Mucosa of stomach (tissue), 1 donor: ENCODE data around the gene INS.

Source experiments
- H3K27me3 ChIP-seq: one replicate; pipeline ENCODE4 v1.7.0; 2013; ENCODE audit warnings: mild to moderate bottlenecking, low read length; ENCODE audit not compliant: control insufficient read depth, insufficient read depth
- H3K36me3 ChIP-seq: one replicate; pipeline ENCODE4 v1.7.0; 2013; ENCODE audit warnings: low read length; ENCODE audit not compliant: control insufficient read depth, insufficient read depth
- H3K4me1 ChIP-seq: one replicate; pipeline ENCODE4 v1.7.0; 2013; ENCODE audit warnings: mild to moderate bottlenecking, low read length; ENCODE audit not compliant: control insufficient read depth, insufficient read depth
- H3K4me3 ChIP-seq: one replicate; pipeline ENCODE4 v1.7.0; 2013; ENCODE audit warnings: low read length
- H3K9ac ChIP-seq: one replicate; pipeline ENCODE4 v1.7.0; 2013; ENCODE audit warnings: mild to moderate bottlenecking, low read length, moderate library complexity
- H3K9me3 ChIP-seq: one replicate; pipeline ENCODE4 v1.7.0; 2013; ENCODE audit warnings: mild to moderate bottlenecking, low read length, moderate library complexity; ENCODE audit not compliant: control insufficient read depth
- donor health status: Pancreatic carcinoma.

Gene INS

GRCh38 chr11:2160736-2161259 lies at the start of gene INS:
Gene INS (minus strand): TSS chr11:2161209. CDS start chr11:2160971, 238 bp downstream.
- Histone ChIP-seq H3K27me3 (peaks cover 20% of the 10 kb centered on the region), H3K9ac (no peak within 1 kb of the TSS), H3K4me3 (no peak within 1 kb of the TSS), H3K36me3 (no peaks in the 10 kb centered on the region), H3K4me1 (no peaks in the 10 kb centered on the region), H3K9me3 (no peaks in the 10 kb centered on the region)

- Histone ChIP-seq H3K4me3 (no peak overlapping the region), H3K27me3 (peaks cover 3% of the 10 kb centered on the region), H3K4me1 (peaks cover 38% of the 10 kb centered on the region), H3K9ac (no peak overlapping the region), H3K9me3 (no peaks in the 10 kb centered on the region), H3K36me3 (no peaks in the 10 kb centered on the region)
Observed at GRCh38 chr11:2210366-2211112, 49.5 kb upstream of the INS start.

- peaks cover 38% of the 10 kb centered on the region for H3K4me1 ChIP-seq
- H3K36me3 ChIP-seq, result no peaks in the 10 kb centered on the region
- no peak overlapping the region for H3K9ac ChIP-seq
- no peaks in the 10 kb centered on the region for H3K9me3 ChIP-seq
- no peak overlapping the region for H3K4me3 ChIP-seq
- peaks cover 3% of the 10 kb centered on the region for H3K27me3 ChIP-seq
Observed at GRCh38 chr11:2209900-2210321, 48.9 kb upstream of the INS start.

- Histone ChIP-seq H3K4me3 (no peak overlapping the region), H3K27me3 (peaks cover 9% of the 10 kb centered on the region), H3K36me3 (no peaks in the 10 kb centered on the region), H3K9ac (no peak overlapping the region), H3K9me3 (no peaks in the 10 kb centered on the region), H3K4me1 (peaks cover 38% of the 10 kb centered on the region)
Observed at GRCh38 chr11:2209370-2209801, 48.4 kb upstream of the INS start.

GRCh38 chr11:2208691-2209369 lies 47.8 kb upstream of the INS start:
- H3K27me3 ChIP-seq, result peaks cover 9% of the 10 kb centered on the region
- no peak overlapping the region for H3K4me3 ChIP-seq
- H3K36me3 ChIP-seq, result no peaks in the 10 kb centered on the region
- H3K9ac ChIP-seq, result no peak overlapping the region
- peaks cover 39% of the 10 kb centered on the region for H3K4me1 ChIP-seq
- H3K9me3 ChIP-seq, result no peaks in the 10 kb centered on the region

- H3K4me1 ChIP-seq, result peaks cover 47% of the 10 kb centered on the region
- H3K9me3 ChIP-seq, result no peaks in the 10 kb centered on the region
- no peak overlapping the region for H3K4me3 ChIP-seq
- peaks cover 15% of the 10 kb centered on the region for H3K27me3 ChIP-seq
- H3K9ac ChIP-seq, result no peak overlapping the region
- H3K36me3 ChIP-seq, result no peaks in the 10 kb centered on the region
Observed at GRCh38 chr11:2207773-2208621, 47.0 kb upstream of the INS start.

- Histone ChIP-seq H3K36me3 (no peaks in the 10 kb centered on the region), H3K4me1 (peaks cover 49% of the 10 kb centered on the region), H3K9ac (no peak overlapping the region), H3K4me3 (no peak overlapping the region), H3K27me3 (peaks cover 15% of the 10 kb centered on the region), H3K9me3 (no peaks in the 10 kb centered on the region)
Observed at GRCh38 chr11:2207212-2207611, 46.2 kb upstream of the INS start.

- peaks cover 57% of the 10 kb centered on the region for H3K4me1 ChIP-seq
- H3K9me3 ChIP-seq, result no peaks in the 10 kb centered on the region
- H3K27me3 ChIP-seq, result peaks cover 18% of the 10 kb centered on the region
- H3K9ac ChIP-seq, result no peak overlapping the region
- H3K4me3 ChIP-seq, result no peak overlapping the region
- H3K36me3 ChIP-seq, result no peaks in the 10 kb centered on the region
Observed at GRCh38 chr11:2205981-2206690, 45.1 kb upstream of the INS start.

GRCh38 chr11:2205214-2205720 lies 44.3 kb upstream of the INS start:
- no peak overlapping the region for H3K4me3 ChIP-seq
- no peaks in the 10 kb centered on the region for H3K9me3 ChIP-seq
- H3K36me3 ChIP-seq, result no peaks in the 10 kb centered on the region
- peaks cover 18% of the 10 kb centered on the region for H3K27me3 ChIP-seq
- peaks cover 52% of the 10 kb centered on the region for H3K4me1 ChIP-seq
- no peak overlapping the region for H3K9ac ChIP-seq

GRCh38 chr11:2204361-2205213 lies 43.6 kb upstream of the INS start:
- no peak overlapping the region for H3K4me3 ChIP-seq
- no peak overlapping the region for H3K9ac ChIP-seq
- peaks cover 18% of the 10 kb centered on the region for H3K27me3 ChIP-seq
- no peaks in the 10 kb centered on the region for H3K36me3 ChIP-seq
- H3K9me3 ChIP-seq, result no peaks in the 10 kb centered on the region
- H3K4me1 ChIP-seq, result peaks cover 45% of the 10 kb centered on the region
